Endothelial cell of umbilical vein (primary cell): Measurements from ENCODE around the gene MUC3A. TPM values are rescaled to one million over a fixed set of nuclear protein-coding genes. Genes with fewer than 3 reads are reported as not detected.
"Not testable (repeated sequence)": the region's sequence is repeated elsewhere in the genome, so short reads cannot be mapped to it uniquely, and the experiment has no call there.

Experiments used
- BruUV-seq: library from RNA; stranded (reverse); fragments of 400-500 nt; replicated peaks from 2 replicates; lab custom pipeline; 2021; lab: Mats Ljungman, UMichigan
- CTCF ChIA-PET: fragments of 300-600, 350-600 bp; sonication (Branson Sonifier 250); formaldehyde crosslinking; loops from one replicate; lab custom pipeline; 2021; ENCODE audit warnings: antibody characterized with exemption, inconsistent platforms; lab: Charles Lee
- POLR2A ChIA-PET: fragments of 300-600, 350-600 bp; sonication (Branson Sonifier 250); formaldehyde crosslinking; loops from one replicate; lab custom pipeline; 2021; ENCODE audit warnings: antibody characterized with exemption, inconsistent platforms; lab: Charles Lee
- DNase-seq: peaks from one replicate; pipeline ENCODE4 v3.0.0-alpha.2; 2011; ENCODE audit warnings: low read depth, low spot score
- FAIRE-seq: peaks from 2 replicates; lab custom pipeline; 2011; peaks lifted over from hg19 to GRCh38; lab: Jason Lieb, UNC
- H2AFZ ChIP-seq: 2 replicates; pipeline ENCODE4 v1.6.0; 2012; ENCODE audit warnings: low read depth, low read length, control low read depth, inconsistent platforms
- H3K27ac ChIP-seq: 2 replicates; pipeline ENCODE4 v1.5.1; 2011; ENCODE audit warnings: low read depth, mild to moderate bottlenecking, control low read depth, low read length, moderate library complexity; ENCODE audit not compliant: insufficient read depth
- H3K27me3 ChIP-seq, 2 experiments: 2 replicates each; pipeline versions ENCODE4 v1.6.0 to v1.6.1; 2011; ENCODE audit warnings: low read length in 2 of 2, mixed read lengths in 1 of 2; ENCODE audit not compliant: control insufficient read depth in 2 of 2, insufficient read depth in 2 of 2
- H3K36me3 ChIP-seq, 2 experiments: 2 replicates in 1 of 2; 3 replicates in 1 of 2; pipeline ENCODE4 v1.5.1; 2011; ENCODE audit warnings: low read length in 2 of 2, mild to moderate bottlenecking in 1 of 2, moderate library complexity in 1 of 2; ENCODE audit not compliant: control insufficient read depth in 2 of 2, insufficient read depth in 2 of 2; ENCODE audit errors: extremely low read depth in 1 of 2
- H3K4me1 ChIP-seq: 3 replicates; pipeline ENCODE4 v1.5.1; 2011; ENCODE audit warnings: mild to moderate bottlenecking, low read length; ENCODE audit not compliant: control insufficient read depth, insufficient read depth; ENCODE audit errors: extremely low read depth
- H3K4me2 ChIP-seq: 2 replicates; pipeline ENCODE4 v1.6.1; 2011; ENCODE audit warnings: low read length, control low read depth, mixed read lengths; ENCODE audit not compliant: insufficient read depth
- H3K4me3 ChIP-seq, 3 experiments: fragments of 200-600 bp in 1 of 3; sonication (generic), shearing (Covaris generic) in 1 of 3; replicated peaks in 1 of 3; 2 replicates each; pipeline ENCODE4 v1.5.1; 2011 to 2016; ENCODE audit warnings: control low read depth in 3 of 3, low read length in 3 of 3, mild to moderate bottlenecking in 2 of 3, inconsistent platforms in 1 of 3, low read depth in 1 of 3, moderate library complexity in 1 of 3; ENCODE audit not compliant: insufficient read depth in 1 of 3
- H3K79me2 ChIP-seq: 2 replicates; pipeline ENCODE4 v1.6.0; 2012; ENCODE audit warnings: low read length, inconsistent platforms; ENCODE audit not compliant: control insufficient read depth, insufficient read depth
- H3K9ac ChIP-seq: replicated peaks from 2 replicates; pipeline ENCODE3; 2011; ENCODE audit warnings: low read length, control low read depth; ENCODE audit not compliant: insufficient read depth; ENCODE audit errors: extremely low read depth
- H3K9me1 ChIP-seq: replicated peaks from 3 replicates; pipeline ENCODE4 v1.6.0; 2011; ENCODE audit warnings: mild to moderate bottlenecking, low read length; ENCODE audit not compliant: control insufficient read depth, insufficient read depth; ENCODE audit errors: extremely low read depth
- H3K9me3 ChIP-seq: replicated peaks from 2 replicates; pipeline ENCODE4 v1.5.1; 2012; ENCODE audit warnings: low read length, inconsistent platforms; ENCODE audit not compliant: control insufficient read depth, insufficient read depth
- H4K20me1 ChIP-seq: replicated peaks from 2 replicates; pipeline ENCODE3; 2011; ENCODE audit warnings: mild to moderate bottlenecking, low read length; ENCODE audit not compliant: control insufficient read depth, insufficient read depth; ENCODE audit errors: extremely low read depth
- EZH2 ChIP-seq: IDR thresholded peaks from 2 replicates; pipeline ENCODE4 v1.6.1; 2012; ENCODE audit warnings: borderline replicate concordance, low read depth, mild to moderate bottlenecking, moderate library complexity, low read length, inconsistent platforms; ENCODE audit not compliant: severe bottlenecking
- FOS ChIP-seq: IDR thresholded peaks from 2 replicates; pipeline ENCODE4 v1.6.1; 2011; ENCODE audit warnings: mild to moderate bottlenecking, low read length, moderate library complexity, borderline replicate concordance; ENCODE audit not compliant: insufficient read depth
- GATA2 ChIP-seq: IDR thresholded peaks from 2 replicates; pipeline ENCODE4 v1.7.0; 2011; ENCODE audit warnings: low read depth, mild to moderate bottlenecking, moderate library complexity, mixed read lengths, low read length; ENCODE audit not compliant: insufficient read length, insufficient read depth
- JUN ChIP-seq: IDR thresholded peaks from 2 replicates; pipeline ENCODE4 v1.6.1; 2011; ENCODE audit warnings: borderline replicate concordance, low read depth; ENCODE audit not compliant: insufficient read length, insufficient read depth
- MYC ChIP-seq: IDR thresholded peaks from one replicate; pipeline ENCODE4 v1.6.1; 2011; ENCODE audit warnings: mild to moderate bottlenecking, low read depth, low read length
- POLR2A ChIP-seq: IDR thresholded peaks from 2 replicates; pipeline ENCODE4 v1.6.1; 2012; ENCODE audit warnings: low read depth, mild to moderate bottlenecking, control low read depth, low read length
- POLR2AphosphoS5 ChIP-seq: IDR thresholded peaks from 2 replicates; pipeline ENCODE4 v1.6.1; 2012; ENCODE audit warnings: low read depth, mild to moderate bottlenecking, control low read depth, low read length, moderate library complexity; ENCODE audit not compliant: insufficient read depth
- dilution Hi-C: fragments of 300-500 bp; cut with MboI; formaldehyde crosslinking; loops from one replicate; pipeline ENCODE4 v1.15.0; 2019; ENCODE audit warnings: low sequenced_read_pairs; ENCODE audit not compliant: extremely low pct_ligation_motif_present
- intact Hi-C: fragments of 100-400 bp; cut with micrococcal nuclease; formaldehyde crosslinking; loops from one replicate; pipeline ENCODE4 v1.10.0; 2022
- polyA plus RNA-seq, 4 experiments: library from polyadenylated mRNA; depleted of rRNA in 3 of 4; stranded (reverse) in 3 of 4; unstranded in 1 of 4; fragments of >200 nt; gene quantifications; 2 replicates each; pipeline versions ENCODE4 v1.2.1 to v1.2.3, GENCODE V29; 2011 to 2012; ENCODE audit warnings: missing spikeins in 1 of 4
- total RNA-seq: library from RNA; stranded (reverse); gene quantifications from 2 replicates; pipeline ENCODE4 v1.2.3, GENCODE V29; 2021
- TF ChIP-seq, protein P1 (sequence below), 2 donors: IDR thresholded peaks; 1 replicate in 1 of 2; 2 replicates in 1 of 2; pipeline ENCODE4 v1.5.1; 2011; ENCODE audit warnings: low read length in 2 of 2, mild to moderate bottlenecking in 2 of 2, moderate library complexity in 2 of 2, control low read depth in 1 of 2, inconsistent platforms in 1 of 2, low read depth in 1 of 2; ENCODE audit not compliant: insufficient read depth in 1 of 2; ENCODE audit errors: extremely low read depth in 1 of 2
- TF ChIP-seq, protein P2 (sequence below): IDR thresholded peaks from 2 replicates; pipeline ENCODE4 v1.6.1; 2011; ENCODE audit not compliant: insufficient read depth, insufficient read length

Gene MUC3A
- total and polyA plus RNA-seq, 2 donors (not counting 3 experiments of a cell fraction or from before 2014, with no cell fraction given) = not detected

DNA sequence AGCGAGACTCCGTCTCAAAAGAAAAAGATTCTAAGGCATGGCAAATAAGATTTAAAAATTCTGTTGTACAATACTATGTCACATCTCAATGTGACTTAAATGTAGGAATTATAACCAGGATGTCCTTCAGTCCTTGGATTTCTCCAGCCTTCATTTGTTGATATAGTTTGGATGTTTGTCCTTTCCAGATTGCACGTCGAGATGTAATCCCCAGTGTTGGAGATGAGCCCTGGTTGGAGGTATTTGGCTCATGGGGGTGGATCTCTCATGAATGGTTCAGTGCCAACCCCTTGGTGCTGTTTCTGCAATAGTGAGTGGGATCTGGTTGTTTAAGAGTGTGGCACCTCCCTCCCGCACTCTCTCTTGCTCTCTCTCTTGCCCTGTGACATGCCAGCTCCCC is 40.8 kb upstream of the MUC3A start:
- TF ChIP-seq, protein P1, sequence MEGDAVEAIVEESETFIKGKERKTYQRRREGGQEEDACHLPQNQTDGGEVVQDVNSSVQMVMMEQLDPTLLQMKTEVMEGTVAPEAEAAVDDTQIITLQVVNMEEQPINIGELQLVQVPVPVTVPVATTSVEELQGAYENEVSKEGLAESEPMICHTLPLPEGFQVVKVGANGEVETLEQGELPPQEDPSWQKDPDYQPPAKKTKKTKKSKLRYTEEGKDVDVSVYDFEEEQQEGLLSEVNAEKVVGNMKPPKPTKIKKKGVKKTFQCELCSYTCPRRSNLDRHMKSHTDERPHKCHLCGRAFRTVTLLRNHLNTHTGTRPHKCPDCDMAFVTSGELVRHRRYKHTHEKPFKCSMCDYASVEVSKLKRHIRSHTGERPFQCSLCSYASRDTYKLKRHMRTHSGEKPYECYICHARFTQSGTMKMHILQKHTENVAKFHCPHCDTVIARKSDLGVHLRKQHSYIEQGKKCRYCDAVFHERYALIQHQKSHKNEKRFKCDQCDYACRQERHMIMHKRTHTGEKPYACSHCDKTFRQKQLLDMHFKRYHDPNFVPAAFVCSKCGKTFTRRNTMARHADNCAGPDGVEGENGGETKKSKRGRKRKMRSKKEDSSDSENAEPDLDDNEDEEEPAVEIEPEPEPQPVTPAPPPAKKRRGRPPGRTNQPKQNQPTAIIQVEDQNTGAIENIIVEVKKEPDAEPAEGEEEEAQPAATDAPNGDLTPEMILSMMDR (IDR thresholded peaks at IDR 0.05; ENCODE audit: extremely low read depth in 1 of 2, insufficient read depth in 1 of 2, low read depth in 1 of 2, low read length in 2 of 2) = no peak
- TF ChIP-seq FOS (no peak), JUN (no peak), EZH2 (no peak), MYC (no peak), POLR2AphosphoS5 (no peak), POLR2A (no peak), GATA2 (no peak)
- TF ChIP-seq, protein P2, sequence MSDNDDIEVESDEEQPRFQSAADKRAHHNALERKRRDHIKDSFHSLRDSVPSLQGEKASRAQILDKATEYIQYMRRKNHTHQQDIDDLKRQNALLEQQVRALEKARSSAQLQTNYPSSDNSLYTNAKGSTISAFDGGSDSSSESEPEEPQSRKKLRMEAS = no peak
- FAIRE-seq = no peak
- Histone ChIP-seq H3K4me1 (no peaks in the 10 kb centered on the region), H3K4me3 (no peak overlapping the region), H3K27ac (no peak overlapping the region), H4K20me1 (no peaks in the 10 kb centered on the region), H3K27me3 (no peaks in the 10 kb centered on the region), H3K36me3 (no peaks in the 10 kb centered on the region), H3K9me3 (no peaks in the 10 kb centered on the region), H3K9ac (no peak overlapping the region), H2AFZ (no peak overlapping the region), H3K79me2 (no peaks in the 10 kb centered on the region), H3K9me1 (no peaks in the 10 kb centered on the region), H3K4me2 (no peak overlapping the region)
- POLR2A ChIA-PET = no interaction called here
- BruUV-seq = no TSS peak
- CTCF ChIA-PET = no interaction called here
- intact Hi-C loops (no loop called here), dilution Hi-C loops (no loop called here)
- no peak for DNase-seq

DNA sequence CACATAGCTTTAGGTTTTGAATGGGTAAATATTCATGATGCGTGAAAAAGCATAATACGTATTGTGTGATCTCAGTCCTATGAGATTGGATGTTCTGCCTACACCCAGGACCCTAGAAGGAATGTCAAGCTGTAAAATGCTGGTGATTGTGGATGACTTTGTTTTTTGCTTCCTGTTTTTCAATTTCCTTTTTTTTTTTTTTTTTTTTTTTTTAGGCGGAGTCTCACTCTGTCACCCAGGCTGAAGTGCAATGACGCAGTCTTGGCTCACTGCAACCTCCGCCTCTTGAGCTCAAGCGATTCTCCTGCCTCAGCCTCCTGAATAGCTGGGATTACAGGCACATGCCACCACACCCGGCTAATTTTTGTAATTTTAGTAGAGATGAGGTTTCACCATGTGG is 38.9 kb upstream of the MUC3A start:
- H3K9ac ChIP-seq, DNase-seq: not testable (repeated sequence)

More for the DNA sequence above, 38.9 kb upstream of the MUC3A start:
- H3K27me3 ChIP-seq, intact Hi-C loops, H3K4me2 ChIP-seq, H3K36me3 ChIP-seq, H3K4me3 ChIP-seq, H3K79me2 ChIP-seq, H3K9me1 ChIP-seq, H3K27ac ChIP-seq, H3K4me1 ChIP-seq, H4K20me1 ChIP-seq, H2AFZ ChIP-seq, BruUV-seq, FAIRE-seq, POLR2A ChIA-PET, H3K9me3 ChIP-seq, dilution Hi-C loops: not testable (repeated sequence)
- CTCF ChIA-PET = interaction anchor here (1.0 kb wide), 1 partner anchor 167 kb away, joined by 3 read pairs; no protein-coding TSS in a partner anchor
